ENCODE results near the gene RMRP. TPM values are rescaled to one million over a fixed set of nuclear protein-coding genes. Genes with fewer than 3 reads are reported as not detected.

The RMRP gene
- total RNA-seq, 1 donor from 2014 or later = 32,961 TPM

- H3K9me3 Mint-ChIP-seq (ENCODE audit: unreplicated experiment) = no peaks in the 10 kb centered on the region
- peak overlapping the region; percentile 70 for H3K4me3 Mint-ChIP-seq (ENCODE audit: unreplicated experiment)
- H3K27ac Mint-ChIP-seq (ENCODE audit: unreplicated experiment) = no peak overlapping the region
- peaks cover 19% of the 10 kb centered on the region for H3K36me3 Mint-ChIP-seq (ENCODE audit: low read depth, unreplicated experiment)
- TF ChIP-seq, protein P1, sequence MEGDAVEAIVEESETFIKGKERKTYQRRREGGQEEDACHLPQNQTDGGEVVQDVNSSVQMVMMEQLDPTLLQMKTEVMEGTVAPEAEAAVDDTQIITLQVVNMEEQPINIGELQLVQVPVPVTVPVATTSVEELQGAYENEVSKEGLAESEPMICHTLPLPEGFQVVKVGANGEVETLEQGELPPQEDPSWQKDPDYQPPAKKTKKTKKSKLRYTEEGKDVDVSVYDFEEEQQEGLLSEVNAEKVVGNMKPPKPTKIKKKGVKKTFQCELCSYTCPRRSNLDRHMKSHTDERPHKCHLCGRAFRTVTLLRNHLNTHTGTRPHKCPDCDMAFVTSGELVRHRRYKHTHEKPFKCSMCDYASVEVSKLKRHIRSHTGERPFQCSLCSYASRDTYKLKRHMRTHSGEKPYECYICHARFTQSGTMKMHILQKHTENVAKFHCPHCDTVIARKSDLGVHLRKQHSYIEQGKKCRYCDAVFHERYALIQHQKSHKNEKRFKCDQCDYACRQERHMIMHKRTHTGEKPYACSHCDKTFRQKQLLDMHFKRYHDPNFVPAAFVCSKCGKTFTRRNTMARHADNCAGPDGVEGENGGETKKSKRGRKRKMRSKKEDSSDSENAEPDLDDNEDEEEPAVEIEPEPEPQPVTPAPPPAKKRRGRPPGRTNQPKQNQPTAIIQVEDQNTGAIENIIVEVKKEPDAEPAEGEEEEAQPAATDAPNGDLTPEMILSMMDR (IDR thresholded peaks at IDR 0.05; ENCODE audit: unreplicated experiment) = no peak
- no peaks in the 10 kb centered on the region for H3K4me1 Mint-ChIP-seq (ENCODE audit: unreplicated experiment)
- DNase-seq (ENCODE audit: low spot score) = no peak
- peaks cover 5% of the 10 kb centered on the region for H3K27me3 Mint-ChIP-seq (ENCODE audit: unreplicated experiment)
These were observed 39.7 kb upstream of the RMRP start for GRCh38 chr9:35697486-35697885.

GRCh38 chr9:35696520-35697215, 38.8 kb upstream of the RMRP start:
- no peak overlapping the region for H3K27ac Mint-ChIP-seq (ENCODE audit: unreplicated experiment)
- peaks cover 5% of the 10 kb centered on the region for H3K4me1 Mint-ChIP-seq (ENCODE audit: unreplicated experiment)
- DNase-seq (ENCODE audit: low spot score) = peak; percentile 63
- peaks cover 7% of the 10 kb centered on the region for H3K27me3 Mint-ChIP-seq (ENCODE audit: unreplicated experiment)
- TF ChIP-seq, protein P1 (IDR thresholded peaks at IDR 0.05; ENCODE audit: unreplicated experiment) = peak; percentile 74
- peaks cover 23% of the 10 kb centered on the region for H3K36me3 Mint-ChIP-seq (ENCODE audit: low read depth, unreplicated experiment)
- peak overlapping the region; percentile 56 for H3K4me3 Mint-ChIP-seq (ENCODE audit: unreplicated experiment)
- no peaks in the 10 kb centered on the region for H3K9me3 Mint-ChIP-seq (ENCODE audit: unreplicated experiment)

GRCh38 chr9:35695943-35696401, 38.2 kb upstream of the RMRP start:
- TF ChIP-seq, protein P1 (IDR thresholded peaks at IDR 0.05; ENCODE audit: unreplicated experiment) = no peak
- no peak for DNase-seq (ENCODE audit: low spot score)
- Mint-ChIP-seq H3K27ac (ENCODE audit: unreplicated experiment) (no peak overlapping the region), H3K4me1 (ENCODE audit: unreplicated experiment) (peaks cover 8% of the 10 kb centered on the region), H3K27me3 (ENCODE audit: unreplicated experiment) (peaks cover 13% of the 10 kb centered on the region), H3K9me3 (ENCODE audit: unreplicated experiment) (no peaks in the 10 kb centered on the region), H3K36me3 (ENCODE audit: low read depth, unreplicated experiment) (peaks cover 28% of the 10 kb centered on the region), H3K4me3 (ENCODE audit: unreplicated experiment) (no peak overlapping the region)

DNA sequence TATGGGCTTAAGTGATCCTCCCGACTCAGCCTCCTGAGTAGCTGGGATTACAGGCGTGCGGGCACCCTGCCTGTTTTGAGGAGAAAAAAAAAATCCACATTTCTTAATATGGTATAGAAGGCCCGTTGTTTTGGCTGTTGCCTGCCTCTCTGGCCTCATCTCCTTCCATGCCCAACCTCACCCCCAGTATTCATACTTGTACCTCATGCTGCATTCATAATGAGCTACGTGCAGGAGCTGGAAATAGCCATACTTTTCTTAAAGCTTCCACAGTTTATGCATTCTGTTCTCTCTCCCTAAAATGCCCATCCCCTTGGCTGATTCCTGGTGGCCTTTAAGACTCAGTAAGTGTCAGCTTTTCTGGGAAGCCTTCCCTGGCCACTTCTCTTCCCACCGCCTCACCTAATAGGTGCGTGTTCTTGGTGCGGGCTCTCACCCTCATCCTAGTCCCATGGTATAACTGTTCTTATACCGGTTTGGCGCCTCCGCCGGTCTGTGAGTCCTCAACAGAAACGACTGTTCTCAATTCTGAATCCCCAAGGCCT, 34.0 kb upstream of the RMRP start:
- Mint-ChIP-seq H3K27ac (ENCODE audit: unreplicated experiment) (peak overlapping the region; percentile 32), H3K27me3 (ENCODE audit: unreplicated experiment) (peaks cover 16% of the 10 kb centered on the region), H3K4me3 (ENCODE audit: unreplicated experiment) (peak overlapping the region; percentile 93), H3K4me1 (ENCODE audit: unreplicated experiment) (peaks cover 24% of the 10 kb centered on the region), H3K9me3 (ENCODE audit: unreplicated experiment) (no peaks in the 10 kb centered on the region), H3K36me3 (ENCODE audit: low read depth, unreplicated experiment) (peaks cover 21% of the 10 kb centered on the region)
- TF ChIP-seq, protein P1 (IDR thresholded peaks at IDR 0.05; ENCODE audit: unreplicated experiment) = no peak
- peak; percentile 17 for DNase-seq (ENCODE audit: low spot score)

- Mint-ChIP-seq H3K27me3 (ENCODE audit: unreplicated experiment) (peaks cover 14% of the 10 kb centered on the region), H3K36me3 (ENCODE audit: low read depth, unreplicated experiment) (peaks cover 16% of the 10 kb centered on the region), H3K4me1 (ENCODE audit: unreplicated experiment) (peaks cover 26% of the 10 kb centered on the region), H3K27ac (ENCODE audit: unreplicated experiment) (peak overlapping the region; percentile 95), H3K9me3 (ENCODE audit: unreplicated experiment) (no peaks in the 10 kb centered on the region), H3K4me3 (ENCODE audit: unreplicated experiment) (peak overlapping the region; percentile 93)
- DNase-seq (ENCODE audit: low spot score) = no peak
- TF ChIP-seq, protein P1 (IDR thresholded peaks at IDR 0.05; ENCODE audit: unreplicated experiment) = no peak
These were observed 33.5 kb upstream of the RMRP start for GRCh38 chr9:35691334-35691650.
